Subcutaneous adipose tissue (tissue), 4 donors: ENCODE measurements around the gene PTX4. TPM values are rescaled to one million over a fixed set of nuclear protein-coding genes. Genes with fewer than 3 reads are reported as not detected.

Experiments
- CTCF ChIP-seq: fragments of 450-650 bp; IDR thresholded peaks from one replicate; pipeline ENCODE4 v1.5.1; 2016; ENCODE audit warnings: low read depth, mild to moderate bottlenecking, control low read depth, antibody characterized with exemption, moderate library complexity
- total RNA-seq, 4 donors: library from RNA; depleted of rRNA; stranded (reverse); fragments of >200 nt; gene quantifications; one replicate each; pipeline ENCODE4 v1.1.0, GENCODE V29; 2016

PTX4 gene
- total RNA-seq, 4 donors from 2014 or later, result not detected

GRCh38 chr16:1439058-1439698, 49.6 kb downstream of the PTX4 start:
- TF ChIP-seq CTCF, result no peak

GRCh38 chr16:1438229-1439057, 50.3 kb downstream of the PTX4 start:
- no peak for TF ChIP-seq CTCF

- TF ChIP-seq CTCF, result no peak
Measured at GRCh38 chr16:1437606-1438005, 51.1 kb downstream of the PTX4 start.

- no peak for TF ChIP-seq CTCF
Measured at GRCh38 chr16:1436731-1437355, 51.9 kb downstream of the PTX4 start.

- TF ChIP-seq CTCF, result no peak
Measured at GRCh38 chr16:1435921-1436697, 52.6 kb downstream of the PTX4 start.

Other genes starting within 250 kb of the PTX4 start
- gene TPSAB1, start 248.2 kb downstream of the PTX4 start, total RNA-seq, result 100 to 1,000 TPM in 1 of 4 donors, 10 to 100 TPM in 3; 31.8 to 116 (median 69.8) TPM
- 10 to 100 TPM in 2 of 4 donors, 1 to 10 TPM in 1, not detected in 1; 6.6 to 14.3 (median 12.8) TPM for gene TPSD1, start 232.9 kb downstream of the PTX4 start, total RNA-seq
- gene UBE2I, start 179.3 kb downstream of the PTX4 start, total RNA-seq, result 100 to 1,000 TPM in 1 of 4 donors, 10 to 100 TPM in 3; 41.1 to 102 (median 55.9) TPM
- gene BAIAP3, start 155.3 kb downstream of the PTX4 start, total RNA-seq, result 1 to 10 TPM in 3 of 4 donors, under 1 TPM in 1; 0.98 to 8.5 (median 2.5) TPM
- 100 to 1,000 TPM in 1 of 4 donors, 10 to 100 TPM in 3; 41.6 to 147 (median 65.0) TPM for gene TSR3, start 137.1 kb downstream of the PTX4 start, total RNA-seq
- 10 to 100 TPM; 38.8 to 78.4 (median 66.5) TPM for gene GNPTG, start 137.0 kb downstream of the PTX4 start, total RNA-seq
- gene UNKL, start 74.2 kb downstream of the PTX4 start, total RNA-seq, result 10 to 100 TPM; 14.3 to 49.2 (median 25.9) TPM
- 10 to 100 TPM in 2 of 4 donors, 1 to 10 TPM in 2; 3.4 to 16.4 (median 6.9) TPM for gene UQCC4, start 68.2 kb downstream of the PTX4 start, total RNA-seq
- not detected for gene PERCC1, start 57.9 kb downstream of the PTX4 start, total RNA-seq
- gene CCDC154, start 44.4 kb downstream of the PTX4 start, total RNA-seq, result under 1 TPM in 2 of 4 donors, not detected in 2; 0.22 to 0.38 TPM
- 10 to 100 TPM; 44.9 to 73.3 (median 56.6) TPM for gene CLCN7, start 13.9 kb downstream of the PTX4 start, total RNA-seq
- 10 to 100 TPM in 2 of 4 donors, 1 to 10 TPM in 2; 7.5 to 42.4 (median 10.2) TPM for gene TELO2, start 4.4 kb upstream of the PTX4 start, total RNA-seq
- 10 to 100 TPM; 14.1 to 87.6 (median 24.6) TPM for gene TMEM204, start 44.7 kb upstream of the PTX4 start, total RNA-seq
- gene IFT140, start 123.1 kb upstream of the PTX4 start, total RNA-seq, result 10 to 100 TPM in 3 of 4 donors, 1 to 10 TPM in 1; 6.5 to 20.5 (median 16.6) TPM
- gene CRAMP1, start 123.4 kb upstream of the PTX4 start, total RNA-seq, result 10 to 100 TPM in 1 of 4 donors, 1 to 10 TPM in 3; 6.8 to 13.9 (median 8.7) TPM
- gene JPT2, start 189.3 kb upstream of the PTX4 start, total RNA-seq, result 10 to 100 TPM; 13.2 to 26.4 (median 16.7) TPM
- 10 to 100 TPM; 15.8 to 92.1 (median 39.0) TPM for gene MAPK8IP3, start 217.3 kb upstream of the PTX4 start, total RNA-seq